Tibial nerve (tissue), 4 donors: ENCODE data around the gene ACY1. TPM values are rescaled to one million over a fixed set of nuclear protein-coding genes. Genes with fewer than 3 reads are reported as not detected.

Experiments
- DNase-seq, 2 donors: peaks; one replicate each; pipeline ENCODE4 v3.0.0-alpha.2; 2019; ENCODE audit warnings: low spot score in 2 of 2
- H3K27ac ChIP-seq, 4 donors: fragments of 200-600 bp; sonication (generic) in 3 of 4; one replicate each; pipeline ENCODE4 v1.5.1; 2017 to 2019; ENCODE audit warnings: mild to moderate bottlenecking in 1 of 4
- H3K27me3 ChIP-seq, 2 donors: fragments of 200-600 bp; sonication (generic) in 1 of 2; one replicate each; pipeline versions ENCODE4 v1.5.1 to v1.6.0; 2017 to 2019
- H3K36me3 ChIP-seq, 3 donors: fragments of 200-600 bp; sonication (generic); one replicate each; pipeline ENCODE4 v1.5.1; 2018 to 2019
- H3K4me1 ChIP-seq, 4 donors: fragments of 200-600 bp; sonication (generic) in 3 of 4; one replicate each; pipeline ENCODE4 v1.5.1; 2017 to 2019
- H3K4me3 ChIP-seq, 4 donors: fragments of 200-600 bp; sonication (generic) in 3 of 4; one replicate each; pipeline ENCODE4 v1.5.1; 2017 to 2019; ENCODE audit warnings: mild to moderate bottlenecking in 1 of 4, moderate library complexity in 1 of 4
- H3K9me3 ChIP-seq, 4 donors: fragments of 200-600 bp; sonication (generic) in 3 of 4; one replicate each; pipeline ENCODE4 v1.5.1; 2017 to 2019
- EP300 ChIP-seq, 2 donors: sonication (generic); formaldehyde crosslinking; IDR thresholded peaks; one replicate each; pipeline ENCODE4 v1.6.1; 2017; ENCODE audit warnings: antibody characterized with exemption in 2 of 2, mild to moderate bottlenecking in 1 of 2
- POLR2A ChIP-seq, 2 donors: fragments of 450-650 bp; IDR thresholded peaks; one replicate each; pipeline ENCODE4 v1.6.1; 2017; ENCODE audit warnings: antibody characterized with exemption in 2 of 2, mild to moderate bottlenecking in 2 of 2, moderate library complexity in 2 of 2
- WGBS, 2 donors: methylation state at CpG; one replicate each; pipeline ENCODE4 v1.1.5; 2018; 5-methylcytosine and 5-hydroxymethylcytosine counted together
- total RNA-seq, 4 donors: library from RNA; depleted of rRNA; stranded (reverse); fragments of >200 nt; gene quantifications; one replicate each; pipeline ENCODE4 v1.1.0, GENCODE V29; 2016
- TF ChIP-seq, protein P1 (sequence below), 5 experiments: fragments of 200-600 bp in 3 of 5; fragments of 450-650 bp in 2 of 5; sonication (generic) in 3 of 5; IDR thresholded peaks; one replicate each; pipeline ENCODE4 v1.5.1; 2016 to 2019; ENCODE audit warnings: antibody characterized with exemption in 5 of 5, mild to moderate bottlenecking in 3 of 5, moderate library complexity in 2 of 5

The ACY1 gene
- total RNA-seq, 4 donors from 2014 or later = 32.2 to 61.0 (median 45.6) TPM

- TF ChIP-seq POLR2A (IDR thresholded peaks at IDR 0.05) = no peak
- TF ChIP-seq, protein P1, sequence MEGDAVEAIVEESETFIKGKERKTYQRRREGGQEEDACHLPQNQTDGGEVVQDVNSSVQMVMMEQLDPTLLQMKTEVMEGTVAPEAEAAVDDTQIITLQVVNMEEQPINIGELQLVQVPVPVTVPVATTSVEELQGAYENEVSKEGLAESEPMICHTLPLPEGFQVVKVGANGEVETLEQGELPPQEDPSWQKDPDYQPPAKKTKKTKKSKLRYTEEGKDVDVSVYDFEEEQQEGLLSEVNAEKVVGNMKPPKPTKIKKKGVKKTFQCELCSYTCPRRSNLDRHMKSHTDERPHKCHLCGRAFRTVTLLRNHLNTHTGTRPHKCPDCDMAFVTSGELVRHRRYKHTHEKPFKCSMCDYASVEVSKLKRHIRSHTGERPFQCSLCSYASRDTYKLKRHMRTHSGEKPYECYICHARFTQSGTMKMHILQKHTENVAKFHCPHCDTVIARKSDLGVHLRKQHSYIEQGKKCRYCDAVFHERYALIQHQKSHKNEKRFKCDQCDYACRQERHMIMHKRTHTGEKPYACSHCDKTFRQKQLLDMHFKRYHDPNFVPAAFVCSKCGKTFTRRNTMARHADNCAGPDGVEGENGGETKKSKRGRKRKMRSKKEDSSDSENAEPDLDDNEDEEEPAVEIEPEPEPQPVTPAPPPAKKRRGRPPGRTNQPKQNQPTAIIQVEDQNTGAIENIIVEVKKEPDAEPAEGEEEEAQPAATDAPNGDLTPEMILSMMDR (IDR thresholded peaks at IDR 0.05) = no peak
- TF ChIP-seq EP300 (IDR thresholded peaks at IDR 0.05) = no peak
- H3K27me3 ChIP-seq = no peaks in the 10 kb centered on the region
- no peaks in the 10 kb centered on the region for H3K9me3 ChIP-seq
- no peak for DNase-seq
- H3K4me1 ChIP-seq = peaks cover 0 to 63% (median 26%) of the 10 kb centered on the region in 4 donors
- H3K36me3 ChIP-seq = no peaks in the 10 kb centered on the region
- 47 to 63% methylated on average over 4 of the region's 4 CpGs for WGBS, 2 donors
- H3K4me3 ChIP-seq = no peak overlapping the region
- H3K27ac ChIP-seq = peak overlapping the region in 2 of 4 donors; percentile 41 to 45
Observed at GRCh38 chr3:52026041-52026440, 42.7 kb downstream of the ACY1 start.

- Histone ChIP-seq H3K27me3 (no peaks in the 10 kb centered on the region), H3K36me3 (no peaks in the 10 kb centered on the region), H3K9me3 (no peaks in the 10 kb centered on the region), H3K27ac (peak overlapping the region in 3 of 4 donors; percentile 38 to 78 (median 74)), H3K4me3 (no peak overlapping the region), H3K4me1 (peaks cover 0 to 39% (median 10%) of the 10 kb centered on the region in 4 donors)
- WGBS, 2 donors = 54 to 57% methylated on average over 5 to 6 of the region's 12 CpGs
- no peak for DNase-seq
- TF ChIP-seq, protein P1 (IDR thresholded peaks at IDR 0.05) = no peak
- TF ChIP-seq EP300 (IDR thresholded peaks at IDR 0.05) = peak in 1 of 2 donors; percentile 44
Observed at GRCh38 chr3:52028572-52028971, 45.2 kb downstream of the ACY1 start.

DNA sequence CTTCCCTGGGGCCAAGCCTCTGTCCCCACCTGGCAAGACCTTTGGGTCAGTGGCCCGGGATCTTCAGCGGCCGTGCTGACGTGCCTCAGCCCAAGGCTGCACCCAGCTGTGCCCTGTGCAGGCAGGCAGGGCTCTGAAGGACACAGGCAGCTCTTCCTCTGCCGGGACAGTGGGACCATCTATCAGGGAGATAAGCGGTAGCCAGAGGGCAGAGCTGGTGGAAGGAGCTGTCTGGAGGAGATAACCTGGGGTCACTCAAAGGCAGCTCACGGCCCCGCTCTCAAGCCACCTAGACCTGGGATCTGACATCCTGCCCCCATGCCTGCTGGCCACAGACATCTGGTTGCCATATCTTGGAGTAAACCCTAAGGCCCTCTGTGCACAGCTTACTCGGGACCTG is 45.7 kb downstream of the ACY1 start:
- H3K4me1 ChIP-seq = peaks cover 0 to 35% (median 10%) of the 10 kb centered on the region in 4 donors
- H3K9me3 ChIP-seq = no peaks in the 10 kb centered on the region
- H3K36me3 ChIP-seq = no peaks in the 10 kb centered on the region
- TF ChIP-seq, protein P1 (IDR thresholded peaks at IDR 0.05) = no peak
- TF ChIP-seq EP300 (IDR thresholded peaks at IDR 0.05) (no peak), POLR2A (IDR thresholded peaks at IDR 0.05) (no peak)
- 69 to 71% methylated on average over 6 to 8 of the region's 9 CpGs for WGBS, 2 donors
- peak overlapping the region in 3 of 4 donors; percentile 38 to 78 (median 74) for H3K27ac ChIP-seq
- H3K4me3 ChIP-seq = no peak overlapping the region
- no peaks in the 10 kb centered on the region for H3K27me3 ChIP-seq
- no peak for DNase-seq

GRCh38 chr3:52029535-52029934 is 46.2 kb downstream of the ACY1 start:
- Histone ChIP-seq H3K27me3 (no peaks in the 10 kb centered on the region), H3K9me3 (no peaks in the 10 kb centered on the region), H3K4me3 (no peak overlapping the region), H3K27ac (peak overlapping the region in 2 of 4 donors; percentile 74 to 78), H3K36me3 (no peaks in the 10 kb centered on the region), H3K4me1 (peaks cover 0 to 30% (median 10%) of the 10 kb centered on the region in 4 donors)
- TF ChIP-seq, protein P1 (IDR thresholded peaks at IDR 0.05) = no peak
- TF ChIP-seq POLR2A (IDR thresholded peaks at IDR 0.05) = no peak
- TF ChIP-seq EP300 (IDR thresholded peaks at IDR 0.05) = no peak
- WGBS, 2 donors = 67 to 89% methylated on average over 5 to 10 of the region's 10 CpGs
- no peak for DNase-seq

- no peaks in the 10 kb centered on the region for H3K27me3 ChIP-seq
- TF ChIP-seq EP300 (IDR thresholded peaks at IDR 0.05) (no peak), POLR2A (IDR thresholded peaks at IDR 0.05) (no peak)
- TF ChIP-seq, protein P1 (IDR thresholded peaks at IDR 0.05) = no peak
- H3K36me3 ChIP-seq = no peaks in the 10 kb centered on the region
- DNase-seq = no peak
- 88 to 89% methylated on average over 10 to 11 of the region's 11 CpGs for WGBS, 2 donors
- H3K4me1 ChIP-seq = peaks cover 0 to 21% (median 9%) of the 10 kb centered on the region in 4 donors
- no peaks in the 10 kb centered on the region for H3K9me3 ChIP-seq
- no peak overlapping the region for H3K4me3 ChIP-seq
- H3K27ac ChIP-seq = no peak overlapping the region
Observed at GRCh38 chr3:52030714-52031310, 47.5 kb downstream of the ACY1 start.
